GM12874 (cell line): ENCODE measurements around the gene CSAG2.
"Not testable (repeated sequence)": the region's sequence is repeated elsewhere in the genome, so short reads cannot be mapped to it uniquely, and the experiment has no call there.

Experiments
- TF ChIP-seq, protein P1 (sequence below): IDR thresholded peaks from 2 replicates; pipeline ENCODE4 v1.5.1; 2011; ENCODE audit warnings: low read depth, mild to moderate bottlenecking, control low read depth, low read length, moderate library complexity; ENCODE audit not compliant: insufficient read depth

The CSAG2 gene

GRCh38 chrX:152709173-152709572 lies at the start of gene CSAG2:
Gene CSAG2, minus strand, starts transcription at chrX:152709273. Its CDS starts 161 bp downstream, at chrX:152709112.
- TF ChIP-seq, protein P1, sequence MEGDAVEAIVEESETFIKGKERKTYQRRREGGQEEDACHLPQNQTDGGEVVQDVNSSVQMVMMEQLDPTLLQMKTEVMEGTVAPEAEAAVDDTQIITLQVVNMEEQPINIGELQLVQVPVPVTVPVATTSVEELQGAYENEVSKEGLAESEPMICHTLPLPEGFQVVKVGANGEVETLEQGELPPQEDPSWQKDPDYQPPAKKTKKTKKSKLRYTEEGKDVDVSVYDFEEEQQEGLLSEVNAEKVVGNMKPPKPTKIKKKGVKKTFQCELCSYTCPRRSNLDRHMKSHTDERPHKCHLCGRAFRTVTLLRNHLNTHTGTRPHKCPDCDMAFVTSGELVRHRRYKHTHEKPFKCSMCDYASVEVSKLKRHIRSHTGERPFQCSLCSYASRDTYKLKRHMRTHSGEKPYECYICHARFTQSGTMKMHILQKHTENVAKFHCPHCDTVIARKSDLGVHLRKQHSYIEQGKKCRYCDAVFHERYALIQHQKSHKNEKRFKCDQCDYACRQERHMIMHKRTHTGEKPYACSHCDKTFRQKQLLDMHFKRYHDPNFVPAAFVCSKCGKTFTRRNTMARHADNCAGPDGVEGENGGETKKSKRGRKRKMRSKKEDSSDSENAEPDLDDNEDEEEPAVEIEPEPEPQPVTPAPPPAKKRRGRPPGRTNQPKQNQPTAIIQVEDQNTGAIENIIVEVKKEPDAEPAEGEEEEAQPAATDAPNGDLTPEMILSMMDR = not testable (repeated sequence)

- TF ChIP-seq, protein P1 = not testable (repeated sequence)
Observed at GRCh38 chrX:152753686-152754650, 44.9 kb upstream of the CSAG2 start, which contains the start of gene MAGEA2. Gene MAGEA2, minus strand, starts transcription at chrX:152753842. Its CDS starts 2,479 bp downstream, at chrX:152751363.

- TF ChIP-seq, protein P1 = no peak
Observed at GRCh38 chrX:152738560-152738959, 29.5 kb upstream of the CSAG2 start.

DNA sequence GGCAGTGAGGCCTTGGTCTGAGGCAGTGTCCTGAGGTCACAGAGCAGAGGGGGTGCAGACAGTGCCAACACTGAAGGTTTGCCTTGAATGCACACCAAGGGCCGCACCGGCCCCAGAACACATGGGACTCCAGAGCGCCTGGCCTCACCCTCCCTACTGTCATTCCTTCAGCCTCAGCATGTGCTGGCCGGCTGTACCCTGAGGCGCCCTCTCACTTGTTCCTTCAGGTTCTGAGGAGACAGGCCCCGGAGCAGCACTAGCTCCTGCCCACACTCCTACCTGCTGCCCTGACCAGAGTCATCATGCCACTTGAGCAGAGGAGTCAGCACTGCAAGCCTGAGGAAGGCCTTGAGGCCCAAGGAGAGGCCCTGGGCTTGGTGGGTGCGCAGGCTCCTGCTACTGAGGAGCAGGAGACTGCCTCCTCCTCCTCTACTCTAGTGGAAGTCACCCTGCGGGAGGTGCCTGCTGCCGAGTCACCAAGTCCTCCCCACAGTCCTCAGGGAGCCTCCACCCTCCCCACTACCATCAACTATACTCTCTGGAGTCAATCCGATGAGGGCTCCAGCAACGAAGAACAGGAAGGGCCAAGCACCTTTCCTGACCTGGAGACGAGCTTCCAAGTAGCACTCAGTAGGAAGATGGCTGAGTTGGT lies 26.9 kb upstream of the CSAG2 start:
- TF ChIP-seq, protein P1 = no peak

- TF ChIP-seq, protein P1 = no peak
Observed at GRCh38 chrX:152735101-152735500, 26.0 kb upstream of the CSAG2 start.

GRCh38 chrX:152733261-152733975 lies 24.3 kb upstream of the CSAG2 start, which contains the start of the genes CSAG1 and MAGEA12:
Gene CSAG1, minus strand, starts transcription at chrX:152733721. Its CDS starts 1,261 bp downstream, at chrX:152732460.
Gene MAGEA12, plus strand, starts transcription at chrX:152733757. Its CDS starts 2,405 bp downstream, at chrX:152736162.
- TF ChIP-seq, protein P1 = no peak
